HepG2 (cell line): ENCODE results near the gene CPNE8. TPM values are rescaled to one million over a fixed set of nuclear protein-coding genes. Genes with fewer than 3 reads are reported as not detected.

Experiments used
- ATAC-seq: fragments of 200-7000 bp; cut with Tn5 transposase; 3 replicates; pipeline ENCODE4 v1.9.1; 2020; ENCODE audit warnings: mild to moderate bottlenecking, moderate library complexity
- BruUV-seq: library from RNA; stranded (reverse); fragments of 400-500 nt; replicated peaks from 2 replicates; lab custom pipeline; 2021; lab: Mats Ljungman, UMichigan
- CTCF ChIA-PET: fragments of 300-600 bp; formaldehyde crosslinking; extraction: SDS; loops from one replicate; lab custom pipeline; 2021; ENCODE audit warnings: low total read pairs, inconsistent platforms, low intra/inter-chr PET ratio; lab: Yijun Ruan, JAX
- POLR2A ChIA-PET: fragments of 350-600 bp; sonication (Branson Sonifier 250); formaldehyde crosslinking; loops from one replicate; lab custom pipeline; 2020; ENCODE audit warnings: antibody characterized with exemption, inconsistent platforms; lab: Yijun Ruan, JAX
- DNase-seq: peaks from one replicate; pipeline ENCODE4 v3.0.0-alpha.2; 2015; ENCODE audit warnings: low spot score
- FAIRE-seq: peaks from 3 replicates; lab custom pipeline; 2011; peaks lifted over from hg19 to GRCh38; lab: Jason Lieb, UNC
- H2AFZ ChIP-seq: one replicate; pipeline ENCODE4 v1.6.1; 2011; ENCODE audit warnings: low read length, inconsistent platforms
- H3K27ac ChIP-seq: fragments of 300-600 bp; 3 replicates; pipeline ENCODE4 v1.8.0; 2011; ENCODE audit warnings: mixed run types, mild to moderate bottlenecking, mixed read lengths, low read length, inconsistent platforms; ENCODE audit not compliant: insufficient read depth; ENCODE audit errors: extremely low read length
- H3K27me3 ChIP-seq, 2 experiments: fragments of 200-600 bp in 1 of 2; 2 replicates in 1 of 2; 3 replicates in 1 of 2; pipeline versions ENCODE4 v1.6.0 to v1.8.0; 2011; ENCODE audit warnings: low read length in 2 of 2, mild to moderate bottlenecking in 2 of 2, moderate library complexity in 2 of 2, inconsistent platforms in 1 of 2; ENCODE audit not compliant: insufficient read depth in 2 of 2, control insufficient read depth in 1 of 2
- H3K36me3 ChIP-seq, 2 experiments: fragments of 200-600 bp in 1 of 2; replicated peaks in 1 of 2; 2 replicates in 1 of 2; 3 replicates in 1 of 2; pipeline versions ENCODE4 v1.5.1 to v1.8.0; 2011; ENCODE audit warnings: low read length in 2 of 2, inconsistent platforms in 1 of 2; ENCODE audit not compliant: insufficient read depth in 2 of 2, control insufficient read depth in 1 of 2
- H3K4me1 ChIP-seq: 2 replicates; pipeline ENCODE4 v1.5.1; 2012; ENCODE audit warnings: low read length, inconsistent platforms; ENCODE audit not compliant: insufficient read depth
- H3K4me2 ChIP-seq: 2 replicates; pipeline ENCODE4 v1.6.0; 2011; ENCODE audit warnings: low read depth, low read length, inconsistent platforms
- H3K4me3 ChIP-seq, 3 experiments: fragments of 200-600 bp in 1 of 3; sonication (generic), shearing (Covaris generic) in 1 of 3; replicated peaks in 1 of 3; 2 replicates each; pipeline ENCODE4 v1.5.1; 2011 to 2016; ENCODE audit warnings: low read length in 3 of 3, inconsistent platforms in 2 of 3, low read depth in 2 of 3, mild to moderate bottlenecking in 2 of 3, control low read depth in 1 of 3, mixed read lengths in 1 of 3; ENCODE audit not compliant: insufficient read depth in 1 of 3
- H3K79me2 ChIP-seq: one replicate; pipeline ENCODE4 v1.6.1; 2011; ENCODE audit warnings: low read length, inconsistent platforms; ENCODE audit not compliant: insufficient read depth
- H3K9ac ChIP-seq: 2 replicates; pipeline ENCODE4 v1.6.0; 2011; ENCODE audit warnings: mild to moderate bottlenecking, low read depth, low read length, inconsistent platforms; ENCODE audit not compliant: insufficient read depth
- H3K9me3 ChIP-seq: 2 replicates; pipeline ENCODE4 v1.5.1; 2012; ENCODE audit warnings: mild to moderate bottlenecking, low read length
- H4K20me1 ChIP-seq: 2 replicates; pipeline ENCODE4 v1.6.0; 2011; ENCODE audit warnings: inconsistent platforms, mild to moderate bottlenecking, low read length, moderate library complexity; ENCODE audit not compliant: insufficient read depth
- CHCHD3 ChIP-seq: sonication (generic); formaldehyde crosslinking; IDR thresholded peaks from 2 replicates; pipeline ENCODE4 v1.8.0; 2022; ENCODE audit warnings: mild to moderate bottlenecking, missing genetic modification reagents, moderate library complexity
- CREB1 ChIP-seq, 2 experiments: fragments of 450-650 bp in 1 of 2; IDR thresholded peaks; 2 replicates each; pipeline ENCODE4 v1.6.1; 2016 to 2017; ENCODE audit warnings: control low read depth in 1 of 2, mild to moderate bottlenecking in 1 of 2, missing compliant biosample characterization in 1 of 2, missing genetic modification characterization in 1 of 2
- FOXA1 ChIP-seq, 2 experiments: fragments of 450-650 bp in 1 of 2; sonication (generic) in 1 of 2; formaldehyde crosslinking in 1 of 2; IDR thresholded peaks; 2 replicates each; pipeline versions ENCODE4 v1.4.0 to v1.6.1; 2016 to 2020; ENCODE audit warnings: missing genetic modification reagents in 1 of 2
- IRX3 ChIP-seq: sonication (generic); formaldehyde crosslinking; IDR thresholded peaks from 2 replicates; pipeline ENCODE4 v1.8.1; 2023; ENCODE audit warnings: mild to moderate bottlenecking, low read depth, missing genetic modification reagents, borderline replicate concordance
- KAT8 ChIP-seq: IDR thresholded peaks from 2 replicates; pipeline ENCODE4 v1.6.1; 2016; ENCODE audit warnings: missing genetic modification reagents, missing compliant biosample characterization
- PAF1 ChIP-seq: IDR thresholded peaks from 2 replicates; pipeline ENCODE4 v1.6.1; 2016; ENCODE audit warnings: missing genetic modification reagents, missing compliant biosample characterization
- SP4 ChIP-seq: sonication (generic); formaldehyde crosslinking; IDR thresholded peaks from 2 replicates; pipeline ENCODE4 v1.8.1; 2023; ENCODE audit warnings: mild to moderate bottlenecking, missing genetic modification reagents
- SP5 ChIP-seq: IDR thresholded peaks from 2 replicates; pipeline ENCODE4 v1.6.1; 2016; ENCODE audit warnings: low read depth, borderline replicate concordance
- ZNF556 ChIP-seq: sonication (generic); formaldehyde crosslinking; IDR thresholded peaks from 2 replicates; pipeline ENCODE4 v1.4.0; 2020; ENCODE audit warnings: mild to moderate bottlenecking, missing genetic modification reagents, borderline replicate concordance
- ZNF564 ChIP-seq: sonication (generic); formaldehyde crosslinking; IDR thresholded peaks from 2 replicates; pipeline ENCODE4 v1.8.1; 2023; ENCODE audit warnings: mild to moderate bottlenecking, missing genetic modification reagents
- ZNF891 ChIP-seq: sonication (generic); formaldehyde crosslinking; IDR thresholded peaks from 2 replicates; pipeline ENCODE4 v1.5.0; 2020; ENCODE audit warnings: mild to moderate bottlenecking, missing genetic modification reagents
- WGBS: methylation state at CpG from one replicate; pipeline ENCODE4 v1.1.6; 2017; ENCODE audit warnings: low lambda C conversion rate; 5-methylcytosine and 5-hydroxymethylcytosine counted together
- in situ Hi-C: cut with HindIII; loops from 2 replicates; pipeline ENCODE4 v1.10.0; 2017; ENCODE audit warnings: low pct_unique_long_range_greater_than_20kb; ENCODE audit not compliant: extremely low pct_ligation_motif_present
- intact Hi-C: fragments of 100-400 bp; cut with micrococcal nuclease; formaldehyde crosslinking; loops from one replicate; pipeline ENCODE4 v1.10.0; 2022; ENCODE audit not compliant: unreplicated experiment
- polyA plus RNA-seq, 8 experiments: library from polyadenylated mRNA; depleted of rRNA in 3 of 8; stranded (reverse) in 7 of 8; unstranded in 1 of 8; fragments of >200 nt; fragmentation: Illumina TruSeq in 4 of 8; extraction: Trizol in 4 of 8; gene quantifications; 2 replicates each; pipeline versions ENCODE4 v1.2.1 to v1.2.3, GENCODE V29; 2011 to 2016; ENCODE audit warnings: low read depth in 4 of 8, missing spikeins in 1 of 8, mixed read lengths in 1 of 8; ENCODE audit not compliant: insufficient read depth in 1 of 8
- total RNA-seq, 5 experiments: library from RNA; depleted of rRNA; stranded (reverse); fragments of >200 nt; fragmentation: Illumina TruSeq; extraction: Trizol; gene quantifications; 2 replicates each; pipeline ENCODE4 v1.2.3, GENCODE V29; 2016; ENCODE audit warnings: low read depth in 1 of 5
- TF ChIP-seq, protein P1 (sequence below): sonication (generic); formaldehyde crosslinking; IDR thresholded peaks from 2 replicates; pipeline ENCODE4 v1.5.1; 2020; ENCODE audit warnings: mild to moderate bottlenecking, missing genetic modification reagents, moderate library complexity
- TF ChIP-seq, protein P2 (sequence below): IDR thresholded peaks from 2 replicates; pipeline ENCODE4 v1.6.1; 2016; ENCODE audit warnings: missing biosample characterization, missing genetic modification reagents, low read depth

The CPNE8 gene
- total and polyA plus RNA-seq, 2 of the 13 experiments (the other 11 are each of a cell fraction or from before 2014, with no cell fraction given) = 2.4 to 2.7 TPM

DNA sequence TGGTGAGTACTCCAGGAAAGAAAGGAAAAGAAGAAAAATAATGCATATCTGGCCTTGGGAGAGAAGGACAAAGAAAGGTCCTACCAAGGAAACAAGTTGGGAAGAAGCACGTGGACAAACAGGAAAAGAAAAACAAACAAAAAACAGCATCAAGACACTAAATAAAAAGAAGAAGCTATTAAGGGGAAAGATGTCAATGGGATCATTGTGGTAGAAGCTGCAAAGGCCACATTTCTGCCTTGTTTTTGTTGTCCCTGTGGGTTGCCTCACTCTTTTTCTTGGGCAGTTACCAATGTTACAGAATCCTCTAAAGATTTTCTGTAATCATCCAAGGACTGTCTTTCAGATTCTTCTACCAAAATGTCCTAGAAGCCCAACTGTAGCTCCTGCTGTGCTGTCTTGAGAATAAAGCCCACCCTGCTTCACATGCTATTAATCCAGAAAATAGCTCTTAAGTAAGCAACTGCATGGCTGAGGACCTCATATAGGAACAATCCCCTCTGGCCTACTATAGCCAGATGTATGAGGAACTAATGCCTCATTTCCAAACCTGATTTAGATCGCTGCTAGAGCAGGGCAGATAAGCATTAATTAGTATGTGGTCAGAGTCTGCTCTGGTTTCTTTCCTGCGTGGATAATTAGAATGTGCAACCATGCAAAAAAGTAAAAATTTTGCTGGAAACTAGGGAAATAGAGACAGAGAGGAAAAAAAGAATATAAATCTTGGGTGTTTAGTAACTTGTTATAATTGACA lies 10.2 kb upstream of the CPNE8 start:
- H3K79me2 ChIP-seq = no peaks in the 10 kb centered on the region
- BruUV-seq = no TSS peak
- H3K27ac ChIP-seq = no peak overlapping the region
- intact Hi-C loops = no loop called here
- no peaks in the 10 kb centered on the region for H3K9me3 ChIP-seq
- ATAC-seq (no peak), DNase-seq (no peak), FAIRE-seq (no peak)
- WGBS = 4% methylated on average over 3 of the region's 3 CpGs
- no peak overlapping the region for H3K4me3 ChIP-seq
- POLR2A ChIA-PET = no interaction called here
- CTCF ChIA-PET = no interaction called here
- no peak overlapping the region for H2AFZ ChIP-seq
- H4K20me1 ChIP-seq = no peaks in the 10 kb centered on the region
- no peaks in the 10 kb centered on the region for H3K4me1 ChIP-seq
- TF ChIP-seq CREB1 (IDR thresholded peaks at IDR 0.05) (no peak), CREB1 (CRISPR knock-in tag; IDR thresholded peaks at IDR 0.05) (no peak), ZNF556 (no peak), SP5 (CRISPR knock-in tag) (no peak), ZNF564 (CRISPR knock-in tag) (no peak), KAT8 (no peak), PAF1 (CRISPR knock-in tag) (no peak)
- H3K9ac ChIP-seq = no peak overlapping the region
- in situ Hi-C loops = loop anchor here (25.0 kb wide), 2 partner anchors 578 to 778 kb away; no protein-coding TSS in a partner anchor
- H3K4me2 ChIP-seq = no peak overlapping the region
- no peaks in the 10 kb centered on the region for H3K36me3 ChIP-seq
- H3K27me3 ChIP-seq = no peaks in the 10 kb centered on the region

DNA sequence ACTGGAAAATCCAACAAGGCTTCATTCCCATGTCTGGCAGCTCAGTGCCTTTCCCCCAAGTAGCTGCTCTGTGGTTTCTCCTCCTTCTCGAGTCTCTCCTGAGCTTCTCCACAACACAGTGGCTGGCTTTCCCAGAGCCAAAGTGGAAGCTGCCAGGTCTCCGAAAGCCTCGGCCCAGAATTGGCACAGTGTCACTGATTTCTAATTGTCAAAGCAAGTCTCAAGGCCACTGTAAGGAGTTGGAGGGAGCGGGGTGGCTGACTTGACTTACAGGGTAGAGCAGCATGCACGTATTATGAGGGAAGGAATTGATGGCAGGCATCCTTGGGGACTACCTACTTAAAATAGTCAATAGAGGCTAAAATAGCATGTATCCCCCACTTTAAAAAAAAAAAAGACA lies 6.7 kb upstream of the CPNE8 start:
- Histone ChIP-seq H3K36me3 (no peaks in the 10 kb centered on the region), H3K79me2 (no peaks in the 10 kb centered on the region), H3K9ac (no peak overlapping the region), H3K4me3 (no peak overlapping the region), H2AFZ (no peak overlapping the region), H3K4me1 (0 out of 2 replicates have a peak, but pooled peaks cover 2% of the 10 kb centered on the region), H3K27ac (no peak overlapping the region), H4K20me1 (no peaks in the 10 kb centered on the region), H3K9me3 (no peaks in the 10 kb centered on the region), H3K4me2 (no peak overlapping the region), H3K27me3 (no peaks in the 10 kb centered on the region)
- DNase-seq (no peak), FAIRE-seq (no peak), ATAC-seq (no peak)
- in situ Hi-C loops (loop anchor here (25.0 kb wide), 2 partner anchors 575 to 775 kb away; no protein-coding TSS in a partner anchor), intact Hi-C loops (no loop called here)
- ChIA-PET CTCF (no interaction called here), POLR2A (no interaction called here)
- no TSS peak for BruUV-seq
- 32% methylated on average over 5 of the region's 5 CpGs for WGBS
- TF ChIP-seq IRX3 (CRISPR knock-in tag) (no peak), SP4 (CRISPR knock-in tag) (no peak), FOXA1 (IDR thresholded peaks at IDR 0.05) (no peak), FOXA1 (CRISPR knock-in tag; IDR thresholded peaks at IDR 0.05) (no peak), ZNF891 (CRISPR knock-in tag) (no peak), CHCHD3 (no peak)
- TF ChIP-seq, protein P1, sequence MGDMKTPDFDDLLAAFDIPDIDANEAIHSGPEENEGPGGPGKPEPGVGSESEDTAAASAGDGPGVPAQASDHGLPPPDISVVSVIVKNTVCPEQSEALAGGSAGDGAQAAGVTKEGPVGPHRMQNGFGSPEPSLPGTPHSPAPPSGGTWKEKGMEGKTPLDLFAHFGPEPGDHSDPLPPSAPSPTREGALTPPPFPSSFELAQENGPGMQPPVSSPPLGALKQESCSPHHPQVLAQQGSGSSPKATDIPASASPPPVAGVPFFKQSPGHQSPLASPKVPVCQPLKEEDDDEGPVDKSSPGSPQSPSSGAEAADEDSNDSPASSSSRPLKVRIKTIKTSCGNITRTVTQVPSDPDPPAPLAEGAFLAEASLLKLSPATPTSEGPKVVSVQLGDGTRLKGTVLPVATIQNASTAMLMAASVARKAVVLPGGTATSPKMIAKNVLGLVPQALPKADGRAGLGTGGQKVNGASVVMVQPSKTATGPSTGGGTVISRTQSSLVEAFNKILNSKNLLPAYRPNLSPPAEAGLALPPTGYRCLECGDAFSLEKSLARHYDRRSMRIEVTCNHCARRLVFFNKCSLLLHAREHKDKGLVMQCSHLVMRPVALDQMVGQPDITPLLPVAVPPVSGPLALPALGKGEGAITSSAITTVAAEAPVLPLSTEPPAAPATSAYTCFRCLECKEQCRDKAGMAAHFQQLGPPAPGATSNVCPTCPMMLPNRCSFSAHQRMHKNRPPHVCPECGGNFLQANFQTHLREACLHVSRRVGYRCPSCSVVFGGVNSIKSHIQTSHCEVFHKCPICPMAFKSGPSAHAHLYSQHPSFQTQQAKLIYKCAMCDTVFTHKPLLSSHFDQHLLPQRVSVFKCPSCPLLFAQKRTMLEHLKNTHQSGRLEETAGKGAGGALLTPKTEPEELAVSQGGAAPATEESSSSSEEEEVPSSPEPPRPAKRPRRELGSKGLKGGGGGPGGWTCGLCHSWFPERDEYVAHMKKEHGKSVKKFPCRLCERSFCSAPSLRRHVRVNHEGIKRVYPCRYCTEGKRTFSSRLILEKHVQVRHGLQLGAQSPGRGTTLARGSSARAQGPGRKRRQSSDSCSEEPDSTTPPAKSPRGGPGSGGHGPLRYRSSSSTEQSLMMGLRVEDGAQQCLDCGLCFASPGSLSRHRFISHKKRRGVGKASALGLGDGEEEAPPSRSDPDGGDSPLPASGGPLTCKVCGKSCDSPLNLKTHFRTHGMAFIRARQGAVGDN = no peak
- TF ChIP-seq, protein P2, sequence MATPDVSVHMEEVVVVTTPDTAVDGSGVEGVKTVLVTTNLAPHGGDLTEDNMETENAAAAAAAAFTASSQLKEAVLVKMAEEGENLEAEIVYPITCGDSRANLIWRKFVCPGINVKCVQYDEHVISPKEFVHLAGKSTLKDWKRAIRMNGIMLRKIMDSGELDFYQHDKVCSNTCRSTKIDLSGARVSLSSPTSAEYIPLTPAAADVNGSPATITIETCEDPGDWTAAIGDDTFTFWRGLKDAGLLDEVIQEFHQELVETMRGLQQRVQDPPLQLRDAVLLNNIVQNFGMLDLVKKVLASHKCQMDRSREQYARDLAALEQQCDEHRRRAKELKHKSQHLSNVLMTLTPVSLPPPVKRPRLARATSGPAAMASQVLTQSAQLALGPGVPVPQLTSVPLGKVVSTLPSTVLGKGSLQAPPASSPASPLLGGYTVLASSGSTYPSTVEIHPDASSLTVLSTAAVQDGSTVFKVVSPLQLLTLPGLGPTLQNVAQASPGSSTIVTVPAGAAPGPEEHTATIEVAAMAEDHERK (CRISPR knock-in tag) = no peak
